Uterus (tissue), 4 donors: ENCODE measurements around the gene COMMD8. TPM values are rescaled to one million over a fixed set of nuclear protein-coding genes. Genes with fewer than 3 reads are reported as not detected.

ENCODE experiments used
- DNase-seq, 2 donors: peaks; one replicate each; pipeline ENCODE4 v3.0.0-alpha.2; 2019 to 2020
- H3K27ac ChIP-seq, 2 donors: fragments of 200-600 bp; sonication (generic); 1 replicate in 1 of 2; 2 replicates in 1 of 2; pipeline ENCODE4 v1.5.1; 2016 to 2018
- H3K27me3 ChIP-seq, 2 donors: fragments of 200-600 bp; sonication (generic); one replicate each; pipeline ENCODE4 v1.5.1; 2018 to 2019; ENCODE audit warnings: control low read depth in 1 of 2
- H3K36me3 ChIP-seq, 2 donors: fragments of 200-600 bp; sonication (generic); one replicate each; pipeline ENCODE4 v1.5.1; 2019; ENCODE audit warnings: control low read depth in 1 of 2
- H3K4me1 ChIP-seq, 2 donors: fragments of 200-600 bp; sonication (generic); one replicate each; pipeline ENCODE4 v1.5.1; 2018 to 2019; ENCODE audit warnings: control low read depth in 1 of 2
- H3K4me3 ChIP-seq, 2 donors: fragments of 200-600 bp; sonication (generic); 1 replicate in 1 of 2; 2 replicates in 1 of 2; pipeline ENCODE4 v1.5.1; 2018 to 2019; ENCODE audit warnings: mild to moderate bottlenecking in 1 of 2
- H3K9me3 ChIP-seq, 2 donors: fragments of 200-600 bp; sonication (generic); one replicate each; pipeline ENCODE4 v1.5.1; 2019; ENCODE audit warnings: control low read depth in 1 of 2
- CTCF ChIP-seq, 4 experiments: fragments of 200-600 bp in 2 of 4; fragments of 450-650 bp in 2 of 4; sonication (generic) in 2 of 4; IDR thresholded peaks; one replicate each; pipeline ENCODE4 v1.5.1; 2016 to 2019; ENCODE audit warnings: antibody characterized with exemption in 4 of 4, mild to moderate bottlenecking in 2 of 4, moderate library complexity in 1 of 4
- POLR2A ChIP-seq, 2 donors: fragments of 450-650 bp; IDR thresholded peaks; one replicate each; pipeline ENCODE4 v1.6.1; 2016; ENCODE audit warnings: antibody characterized with exemption in 2 of 2, mild to moderate bottlenecking in 1 of 2, moderate library complexity in 1 of 2
- intact Hi-C: fragments of 100-400 bp; cut with DNase I; formaldehyde crosslinking; loops from one replicate; pipeline ENCODE4 v1.15.1; 2023; ENCODE audit warnings: low total_unique reads
- total RNA-seq, 4 donors: library from RNA; depleted of rRNA in 3 of 4; stranded (reverse); fragments of >200 nt in 3 of 4; gene quantifications; one replicate each; pipeline versions ENCODE4 v1.1.0 to v1.2.4, GENCODE V29; 2014 to 2023
- donor health status: DM: yes; HTN: yes; CAD: no.

Gene COMMD8
- total RNA-seq, 4 donors from 2014 or later = 6.9 to 21.2 (median 15.0) TPM

- intact Hi-C loops = no loop called here
Measured at GRCh38 chr4:47499700-47500099, 36.2 kb upstream of the COMMD8 start.

DNA sequence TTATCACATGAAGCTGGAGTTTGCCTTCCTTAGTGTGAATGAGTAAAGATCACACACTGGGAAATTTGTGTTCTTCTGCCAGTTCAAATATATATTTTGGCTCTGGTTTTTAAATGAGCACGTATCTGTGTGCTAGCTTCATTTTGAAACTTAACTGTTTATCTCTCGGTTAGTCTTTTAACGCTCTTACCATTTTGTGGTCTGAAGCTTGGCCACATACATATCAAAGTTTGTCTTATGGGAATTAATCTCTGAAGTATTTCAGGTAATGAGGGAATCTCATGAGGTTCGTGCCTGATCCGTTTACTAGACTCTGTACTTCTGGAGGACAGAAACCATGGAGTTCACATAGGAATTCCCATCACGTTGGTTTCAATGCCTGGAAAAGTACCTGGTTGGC lies 35.4 kb upstream of the COMMD8 start:
- intact Hi-C loops = no loop called here
- H3K36me3 ChIP-seq = no peaks in the 10 kb centered on the region
- DNase-seq = no peak
- H3K4me1 ChIP-seq = peaks cover 0 to 5% of the 10 kb centered on the region in 2 donors
- H3K27ac ChIP-seq = peak overlapping the region in 1 of 2 donors; percentile 68
- TF ChIP-seq POLR2A (IDR thresholded peaks at IDR 0.05) (no peak), CTCF (IDR thresholded peaks at IDR 0.05) (no peak)
- H3K4me3 ChIP-seq = no peak overlapping the region
- no peaks in the 10 kb centered on the region for H3K9me3 ChIP-seq
- no peaks in the 10 kb centered on the region for H3K27me3 ChIP-seq

More at GRCh38 chr4:47499700-47500099, 36.2 kb upstream of the COMMD8 start:
- H3K27ac ChIP-seq = peak overlapping the region in 1 of 2 donors; percentile 68
- peaks cover 0 to 5% of the 10 kb centered on the region in 2 donors for H3K4me1 ChIP-seq
- DNase-seq = no peak
- H3K27me3 ChIP-seq = no peaks in the 10 kb centered on the region
- H3K9me3 ChIP-seq = no peaks in the 10 kb centered on the region
- H3K36me3 ChIP-seq = no peaks in the 10 kb centered on the region
- TF ChIP-seq CTCF (IDR thresholded peaks at IDR 0.05) (no peak), POLR2A (IDR thresholded peaks at IDR 0.05) (no peak)
- no peak overlapping the region for H3K4me3 ChIP-seq

DNA sequence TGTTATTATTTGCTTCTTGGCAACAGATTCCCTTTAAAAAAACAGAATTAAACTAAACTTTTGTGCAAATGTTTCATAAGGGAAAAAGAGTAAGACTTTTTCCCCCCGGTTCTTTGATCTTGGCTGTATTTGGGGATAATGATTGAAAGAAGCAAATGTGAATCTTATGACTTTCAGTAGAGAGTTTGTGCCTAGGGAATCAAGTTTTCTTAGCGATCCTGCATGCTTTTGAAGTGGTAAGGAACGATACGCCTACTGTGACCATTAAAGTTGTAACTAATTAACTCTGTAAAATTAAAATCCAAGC lies 30.6 kb upstream of the COMMD8 start:
- H3K4me3 ChIP-seq = no peak overlapping the region
- TF ChIP-seq CTCF (IDR thresholded peaks at IDR 0.05) (no peak), POLR2A (IDR thresholded peaks at IDR 0.05) (no peak)
- no peaks in the 10 kb centered on the region for H3K9me3 ChIP-seq
- peaks cover 4 to 5% of the 10 kb centered on the region in 2 donors for H3K4me1 ChIP-seq
- no peaks in the 10 kb centered on the region for H3K27me3 ChIP-seq
- H3K36me3 ChIP-seq = no peaks in the 10 kb centered on the region
- peak overlapping the region in 1 of 2 donors; percentile 38 for H3K27ac ChIP-seq
- intact Hi-C loops = no loop called here
- no peak for DNase-seq

- H3K27me3 ChIP-seq = no peaks in the 10 kb centered on the region
- peak overlapping the region in 1 of 2 donors; percentile 38 for H3K27ac ChIP-seq
- intact Hi-C loops = no loop called here
- no peak for TF ChIP-seq CTCF (IDR thresholded peaks at IDR 0.05)
- TF ChIP-seq POLR2A (IDR thresholded peaks at IDR 0.05) = no peak
- no peak overlapping the region for H3K4me3 ChIP-seq
- no peaks in the 10 kb centered on the region for H3K9me3 ChIP-seq
- DNase-seq = no peak
- H3K36me3 ChIP-seq = no peaks in the 10 kb centered on the region
- H3K4me1 ChIP-seq = peaks cover 3 to 4% of the 10 kb centered on the region in 2 donors
Measured at GRCh38 chr4:47493238-47494123, 30.0 kb upstream of the COMMD8 start.

GRCh38 chr4:47490550-47490949 lies 27.0 kb upstream of the COMMD8 start:
- no peaks in the 10 kb centered on the region for H3K9me3 ChIP-seq
- intact Hi-C loops = no loop called here
- H3K27ac ChIP-seq = no peak overlapping the region
- H3K4me3 ChIP-seq = no peak overlapping the region
- peaks cover 0 to 4% of the 10 kb centered on the region in 2 donors for H3K4me1 ChIP-seq
- no peak for DNase-seq
- H3K36me3 ChIP-seq = no peaks in the 10 kb centered on the region
- no peaks in the 10 kb centered on the region for H3K27me3 ChIP-seq
- no peak for TF ChIP-seq POLR2A (IDR thresholded peaks at IDR 0.05)
- peak in 2 of 4 experiments; percentile 21 to 25 for TF ChIP-seq CTCF (IDR thresholded peaks at IDR 0.05)
